NCI-H187 (cell line): Measurements from ENCODE around the gene TMEM72.
"Not testable (repeated sequence)": the region's sequence is repeated elsewhere in the genome, so short reads cannot be mapped to it uniquely, and the experiment has no call there.

Experiments used
- DNase-seq, 2 experiments: peaks; one replicate each; lab custom pipeline; 2025; lab: John Stamatoyannopoulos, UW

The TMEM72 gene

GRCh38 chr10:44911081-44911540 lies at the start of gene TMEM72:
Gene TMEM72 (plus strand): TSS chr10:44911337. CDS start chr10:44911513, 176 bp downstream.
- DNase-seq = no peak

DNA sequence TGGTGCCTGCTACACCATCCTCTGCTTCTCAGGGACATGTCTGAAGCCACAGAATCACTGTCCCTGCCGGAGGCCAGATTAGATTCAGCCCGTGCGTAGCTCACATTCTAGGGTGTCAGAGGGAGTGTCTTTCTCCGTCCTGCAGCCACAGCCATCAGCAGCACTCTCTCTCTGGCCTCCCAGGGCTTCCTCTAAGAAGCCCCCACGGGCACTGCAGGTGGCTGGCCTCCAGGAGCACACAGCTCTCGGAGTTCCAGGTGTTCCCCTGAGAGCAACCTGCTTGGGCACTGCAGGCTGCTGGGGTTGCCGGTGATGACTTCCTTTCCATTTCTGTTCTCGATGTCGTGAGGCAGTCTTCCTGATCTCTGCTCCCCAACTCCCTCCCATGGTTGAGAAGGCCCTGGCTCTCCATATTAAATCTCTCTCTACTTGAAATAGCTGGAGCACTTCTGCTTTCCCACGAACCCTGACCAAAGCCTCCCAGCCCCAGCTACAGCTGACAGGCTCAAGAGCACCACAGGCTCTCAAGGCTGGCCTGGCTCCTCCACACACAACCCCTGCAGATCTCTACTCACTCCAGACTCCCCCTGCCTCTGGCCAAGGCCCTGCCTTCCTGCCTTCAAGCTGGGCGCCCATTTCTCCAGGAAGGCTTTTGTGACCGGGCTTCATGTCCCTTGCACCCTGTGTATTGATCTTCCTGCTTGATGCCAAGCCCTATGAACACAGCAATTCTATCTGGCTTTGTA lies 49.0 kb upstream of the TMEM72 start:
- no peak for DNase-seq

- DNase-seq = no peak
These were observed 48.2 kb upstream of the TMEM72 start for GRCh38 chr10:44862924-44863323.

DNA sequence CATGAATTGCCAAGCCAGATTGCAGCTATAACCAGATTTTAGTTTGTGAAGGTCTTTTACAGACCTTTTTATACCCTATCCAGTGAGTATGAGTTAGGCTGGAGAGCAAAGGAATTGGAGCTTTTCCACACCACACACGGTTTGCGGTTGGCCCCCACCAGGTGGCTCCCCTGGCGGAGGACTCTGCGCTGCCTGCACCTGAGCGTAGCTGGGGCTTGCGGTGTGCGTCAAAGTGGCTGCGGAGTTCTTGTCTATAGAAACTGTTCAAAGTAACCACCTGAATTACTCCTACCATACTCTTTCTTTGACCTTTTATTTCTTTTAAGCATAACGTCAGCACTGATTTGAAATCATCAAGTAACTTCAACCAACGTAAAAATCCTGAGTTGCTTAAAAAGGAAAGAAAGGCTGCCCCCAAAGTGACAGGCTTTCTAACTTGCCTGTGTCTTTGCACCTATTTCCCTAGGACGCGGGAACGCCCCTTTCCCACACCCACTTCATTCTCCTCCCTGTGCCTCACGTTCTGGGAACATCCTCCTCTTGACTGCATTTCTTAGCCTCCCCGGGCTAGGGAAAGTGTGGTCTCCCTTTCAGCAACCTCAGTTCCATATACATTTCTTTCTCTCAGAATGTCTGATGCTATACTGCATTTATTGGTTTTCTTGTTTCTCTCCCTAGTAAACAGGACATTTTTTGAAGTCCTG lies 47.6 kb upstream of the TMEM72 start:
- peak in 1 of 2 experiments; percentile 6 for DNase-seq

DNA sequence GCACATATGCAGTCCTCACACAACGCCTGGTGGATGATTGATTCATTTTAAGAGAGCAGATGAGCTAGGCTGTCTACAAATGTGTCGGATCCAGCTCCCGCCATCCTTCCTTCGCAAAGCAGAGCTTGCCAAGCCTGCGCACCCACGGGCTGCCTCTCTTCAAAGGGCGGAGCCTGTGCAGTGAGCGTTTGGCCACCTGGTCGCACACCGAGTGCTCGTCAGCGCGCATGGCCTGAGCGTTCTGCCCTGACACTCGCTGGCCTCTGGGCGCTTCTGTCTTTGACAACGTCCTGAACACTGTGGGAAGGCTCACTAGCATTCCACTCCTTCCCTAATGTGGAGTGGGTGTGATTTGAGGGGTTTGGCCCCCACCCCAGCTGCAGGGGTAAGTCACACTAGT lies 47.1 kb upstream of the TMEM72 start:
- DNase-seq = peak; percentile 16 to 62

- DNase-seq = peak; percentile 45 to 75
These were observed 46.4 kb upstream of the TMEM72 start for GRCh38 chr10:44864637-44865288.

DNA sequence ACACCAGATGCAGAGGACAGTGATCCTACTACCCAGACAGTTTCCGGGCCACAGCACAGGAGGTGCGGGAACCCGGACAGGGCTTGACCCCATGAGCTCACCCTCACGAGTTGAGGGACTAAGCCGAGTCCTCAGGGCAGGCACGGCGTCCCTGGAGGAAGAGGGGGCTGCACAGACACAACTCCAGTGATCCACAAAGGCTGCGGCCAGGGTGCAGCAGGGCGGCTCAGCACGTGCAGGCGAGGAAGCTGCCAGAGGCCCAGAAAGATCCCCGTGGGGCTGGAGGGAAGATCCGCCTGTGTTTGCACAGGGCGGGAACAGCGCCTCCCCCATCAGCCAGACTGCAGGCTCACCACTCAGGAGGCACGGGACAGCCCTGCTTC lies 45.9 kb upstream of the TMEM72 start:
- DNase-seq = no peak

DNA sequence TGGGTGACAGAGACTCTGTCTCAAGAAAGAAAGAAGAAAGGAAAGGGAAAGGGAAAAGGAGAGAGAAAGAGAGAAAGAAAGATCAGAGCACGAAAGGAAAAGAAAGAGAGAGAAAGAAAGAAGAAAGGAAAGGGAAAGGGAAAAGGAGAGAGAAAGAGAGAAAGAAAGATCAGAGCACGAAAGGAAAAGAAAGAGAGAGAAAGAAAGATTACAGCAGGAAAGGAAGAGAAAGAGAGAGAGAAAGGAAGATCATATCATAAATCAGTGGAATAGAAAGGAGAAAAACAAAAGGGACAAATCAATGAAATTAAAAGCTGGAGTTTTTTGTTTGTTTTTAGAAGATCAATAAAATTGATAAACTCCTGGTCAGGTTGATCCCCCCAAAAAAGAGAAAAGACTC lies 44.8 kb upstream of the TMEM72 start:
- not testable (repeated sequence) for DNase-seq

GRCh38 chr10:44870031-44870430 lies 41.1 kb upstream of the TMEM72 start:
- DNase-seq = no peak

DNA sequence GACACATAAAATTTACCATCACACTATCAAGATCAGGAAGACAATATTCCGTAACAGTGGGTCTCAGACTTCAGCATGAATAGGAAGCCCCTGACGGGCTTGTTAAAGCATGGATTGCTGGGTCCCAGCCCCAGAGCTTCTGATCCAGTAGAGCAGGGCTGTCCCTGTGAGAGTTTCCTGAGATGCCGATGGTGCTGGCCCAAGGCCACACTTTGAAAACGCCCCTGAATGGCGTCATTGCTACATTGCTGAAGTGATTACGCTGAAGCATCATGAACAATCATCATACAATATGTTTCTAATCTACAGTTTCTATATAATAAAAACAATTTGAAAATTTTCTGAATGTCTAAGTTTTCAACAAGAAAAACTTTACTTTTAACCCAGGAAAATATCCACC lies 38.0 kb upstream of the TMEM72 start:
- DNase-seq = no peak

GRCh38 chr10:44874166-44874565 lies 37.0 kb upstream of the TMEM72 start:
- DNase-seq = no peak

DNA sequence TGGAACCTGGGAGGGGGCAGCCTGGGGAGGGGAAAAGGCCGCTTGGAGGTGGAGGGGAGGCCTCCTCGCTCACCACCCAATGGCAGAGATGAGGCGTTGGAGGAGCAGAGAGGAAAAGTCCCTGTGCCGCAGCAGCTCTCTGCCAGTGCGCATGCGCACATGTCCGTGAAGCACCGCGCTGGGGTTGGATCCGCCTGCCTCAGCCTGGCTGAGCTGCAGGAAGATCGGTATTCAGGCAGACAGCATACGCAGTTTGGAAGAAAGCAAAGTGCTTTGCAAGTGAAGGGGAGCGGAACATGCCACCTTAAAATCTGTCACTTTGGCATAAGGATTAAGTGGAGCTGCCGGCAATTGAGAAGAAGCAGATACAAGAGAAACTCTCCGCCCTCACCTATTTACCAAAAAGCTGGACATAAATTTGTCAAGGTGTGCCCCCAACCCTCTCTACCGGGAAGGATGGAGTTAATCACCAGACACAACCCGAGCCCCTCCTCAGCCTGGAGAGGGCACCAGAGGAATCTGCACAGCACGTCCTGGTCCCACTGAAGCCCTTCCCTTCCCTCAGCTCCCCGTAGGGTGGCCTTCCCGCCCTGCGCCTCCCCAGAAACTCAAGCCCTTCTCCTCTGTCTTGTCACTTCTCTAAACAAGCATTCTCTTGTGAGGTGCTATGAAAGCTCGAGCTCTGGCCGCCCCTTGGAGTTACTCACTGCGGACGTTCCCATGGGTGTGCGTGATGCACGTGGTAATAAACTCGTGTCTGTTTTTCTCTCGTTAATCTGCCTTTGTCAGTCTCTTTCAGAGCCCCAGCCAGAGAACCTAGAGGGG lies 32.2 kb upstream of the TMEM72 start:
- peak; percentile 30 to 55 for DNase-seq

DNA sequence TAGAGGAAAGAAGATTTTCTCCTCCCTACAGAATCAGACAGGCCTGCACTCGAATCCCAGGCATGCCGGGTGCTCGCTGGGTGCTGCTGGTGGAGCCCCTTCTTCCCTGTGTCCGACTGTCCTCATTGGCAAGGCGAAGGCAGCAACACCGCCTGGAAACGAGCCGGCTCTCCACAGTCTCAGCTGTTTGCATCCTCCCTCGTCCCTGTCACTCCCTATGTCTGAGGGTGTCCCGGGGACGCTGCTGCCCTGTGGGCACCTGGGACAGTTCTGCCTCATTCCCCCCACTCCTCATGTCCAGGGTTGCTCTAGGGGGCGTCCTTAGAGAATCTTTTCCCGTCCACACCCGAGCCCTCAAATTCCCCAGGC lies 31.6 kb upstream of the TMEM72 start:
- no peak for DNase-seq

- DNase-seq = no peak
These were observed 30.9 kb upstream of the TMEM72 start for GRCh38 chr10:44880090-44880715.

DNA sequence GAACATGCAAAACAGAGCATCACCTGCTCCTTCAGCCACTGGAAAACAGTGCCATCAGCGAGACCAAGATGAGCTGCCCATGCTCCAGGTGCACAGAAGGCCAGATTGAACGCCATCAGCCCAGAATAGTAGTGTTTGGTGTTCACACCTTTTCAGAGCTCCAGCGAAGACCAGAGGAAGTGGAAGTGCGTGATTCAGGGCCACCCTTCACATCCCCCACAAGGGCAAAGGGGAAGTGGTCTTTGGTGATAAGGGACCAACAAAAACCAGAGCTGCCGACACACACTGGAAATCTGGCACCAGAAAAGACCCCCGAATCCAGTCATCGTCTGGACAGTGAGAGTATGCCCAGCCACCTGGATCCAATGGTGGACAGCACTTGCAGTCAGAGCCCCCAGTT lies 29.5 kb upstream of the TMEM72 start:
- DNase-seq = no peak

- no peak for DNase-seq
These were observed 28.9 kb upstream of the TMEM72 start for GRCh38 chr10:44882166-44882720.

- no peak for DNase-seq
These were observed 27.4 kb upstream of the TMEM72 start for GRCh38 chr10:44883593-44884331.

DNA sequence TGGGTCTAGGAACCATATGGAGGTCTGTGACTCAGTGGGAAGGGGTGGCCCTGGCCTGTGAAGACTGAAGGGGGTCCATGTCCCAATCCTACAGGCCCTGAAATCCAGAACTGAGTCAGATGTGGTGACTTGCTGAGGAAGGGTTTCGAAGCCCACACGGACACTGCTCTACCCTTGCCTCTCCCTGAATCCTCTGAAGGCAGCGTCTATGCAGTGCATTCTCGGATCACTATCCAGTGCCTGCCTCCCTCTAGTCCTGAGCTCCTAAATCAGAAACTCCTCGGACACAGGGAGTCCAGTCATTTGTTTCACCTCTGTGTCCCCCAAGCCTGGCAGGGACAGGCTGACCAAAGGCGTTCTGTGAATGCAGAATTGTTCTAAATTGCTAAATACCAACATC lies 25.4 kb upstream of the TMEM72 start:
- DNase-seq = no peak

DNA sequence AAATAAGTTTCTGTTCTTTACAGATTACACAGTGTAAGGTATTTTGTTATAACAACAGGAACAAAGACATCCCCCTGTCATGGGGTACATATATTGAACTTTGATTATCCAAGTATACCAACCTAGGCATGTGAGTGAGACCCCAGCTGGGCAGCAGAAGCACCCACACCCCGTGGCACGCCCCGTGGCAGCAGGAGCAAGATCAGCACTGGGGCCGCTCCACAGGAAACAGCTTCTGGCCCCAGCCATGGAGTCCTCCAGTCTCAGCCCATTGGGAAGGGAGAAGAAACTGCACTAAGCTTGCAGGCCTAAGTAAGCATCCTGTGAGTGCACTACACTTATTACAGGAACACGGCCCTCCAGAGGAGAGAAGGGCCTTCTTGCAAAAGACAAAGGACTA lies 24.2 kb upstream of the TMEM72 start:
- no peak for DNase-seq

- DNase-seq = no peak
These were observed 22.3 kb upstream of the TMEM72 start for GRCh38 chr10:44888886-44889285.

DNA sequence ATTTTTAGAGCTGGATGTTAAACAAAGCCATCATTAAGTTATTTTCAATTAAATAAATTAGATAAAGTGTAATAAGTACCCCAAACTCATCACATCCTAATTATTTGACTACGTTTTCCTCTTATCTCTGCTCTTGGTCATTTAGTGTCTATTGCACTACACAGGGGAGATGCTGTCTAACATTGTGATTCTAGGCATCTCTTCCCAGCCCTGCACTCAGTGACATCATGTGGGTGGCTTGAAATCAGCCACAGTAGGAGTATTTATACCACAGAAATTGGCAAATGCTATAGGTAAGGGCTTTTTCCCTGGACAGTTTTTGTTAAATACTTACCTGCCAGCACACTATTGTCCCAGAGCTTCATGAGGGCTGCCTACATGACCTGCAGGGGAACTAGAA lies 21.3 kb upstream of the TMEM72 start:
- DNase-seq = no peak
